ENCODE measurements around the gene IGDCC3.
"Not testable (repeated sequence)": the region's sequence is repeated elsewhere in the genome, so short reads cannot be mapped to it uniquely, and the experiment has no call there.

IGDCC3 gene

DNA sequence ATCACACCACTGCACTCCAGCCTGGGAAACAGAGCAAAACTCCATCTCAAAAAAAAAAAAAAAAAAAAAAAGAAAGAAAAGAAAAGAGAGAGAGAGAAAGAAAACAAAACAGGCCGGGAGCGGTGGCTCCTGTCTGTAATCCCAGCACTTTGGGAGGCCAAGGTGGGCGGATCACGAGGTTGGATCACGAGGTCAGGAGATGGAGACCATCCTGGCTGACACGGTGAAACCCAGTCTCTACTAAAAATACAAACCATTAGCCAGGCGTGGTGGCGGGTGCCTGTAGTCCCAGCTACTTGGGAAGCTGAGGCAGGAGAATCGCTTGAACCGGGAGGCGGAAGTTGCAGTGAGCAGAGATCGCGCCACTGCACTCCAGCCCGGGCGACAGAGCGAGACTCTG is 20.7 kb upstream of the IGDCC3 start:
- not testable (repeated sequence) for H3K36me3 Mint-ChIP-seq (ENCODE audit: low read depth); H3K4me1 Mint-ChIP-seq (ENCODE audit: low read depth); H3K4me3 Mint-ChIP-seq; DNase-seq; H3K27ac Mint-ChIP-seq; H3K9me3 Mint-ChIP-seq
- peaks cover 80% of the 10 kb centered on the region for H3K27me3 Mint-ChIP-seq

- no peak overlapping the region for H3K4me3 Mint-ChIP-seq
- no peaks in the 10 kb centered on the region for H3K36me3 Mint-ChIP-seq (ENCODE audit: low read depth)
- H3K4me1 Mint-ChIP-seq (ENCODE audit: low read depth): peaks cover 9% of the 10 kb centered on the region
- H3K27ac Mint-ChIP-seq: no peak overlapping the region
- H3K27me3 Mint-ChIP-seq: peaks cover 85% of the 10 kb centered on the region
- no peaks in the 10 kb centered on the region for H3K9me3 Mint-ChIP-seq
- DNase-seq: no peak
Measured at GRCh38 chr15:65396965-65397317, 19.1 kb upstream of the IGDCC3 start.

- Mint-ChIP-seq H3K4me1 (ENCODE audit: low read depth) (peaks cover 9% of the 10 kb centered on the region), H3K36me3 (ENCODE audit: low read depth) (no peaks in the 10 kb centered on the region), H3K27ac (no peak overlapping the region), H3K27me3 (peaks cover 83% of the 10 kb centered on the region), H3K4me3 (no peak overlapping the region), H3K9me3 (no peaks in the 10 kb centered on the region)
- no peak for DNase-seq
Measured at GRCh38 chr15:65396283-65396964, 18.6 kb upstream of the IGDCC3 start.

GRCh38 chr15:65395567-65396202 is 17.9 kb upstream of the IGDCC3 start:
- no peak for DNase-seq
- Mint-ChIP-seq H3K4me3 (no peak overlapping the region), H3K4me1 (ENCODE audit: low read depth) (peaks cover 9% of the 10 kb centered on the region), H3K36me3 (ENCODE audit: low read depth) (no peaks in the 10 kb centered on the region), H3K27ac (no peak overlapping the region), H3K9me3 (no peaks in the 10 kb centered on the region), H3K27me3 (peaks cover 76% of the 10 kb centered on the region)

DNA sequence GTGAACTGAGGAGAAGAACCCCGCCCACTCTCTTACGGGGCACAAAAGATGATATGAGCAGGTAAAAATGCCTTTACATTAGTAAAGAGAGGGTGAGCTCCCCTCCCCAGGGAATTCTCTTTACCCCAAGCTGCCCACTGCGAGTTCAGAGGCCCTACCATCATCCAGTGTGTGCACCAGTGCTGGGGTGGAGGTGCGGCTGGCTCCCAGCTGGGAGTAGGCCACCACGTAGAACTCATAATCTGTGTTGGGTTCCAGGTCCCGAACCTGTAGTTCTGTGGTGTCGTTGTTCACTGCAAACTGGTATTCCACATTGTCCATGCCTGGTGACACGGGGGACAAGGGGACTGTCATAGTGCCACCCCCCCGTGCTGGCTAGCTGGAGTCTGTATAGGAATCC is 17.1 kb upstream of the IGDCC3 start:
- Mint-ChIP-seq H3K4me1 (ENCODE audit: low read depth) (peaks cover 9% of the 10 kb centered on the region), H3K27me3 (peaks cover 72% of the 10 kb centered on the region), H3K36me3 (ENCODE audit: low read depth) (no peaks in the 10 kb centered on the region), H3K4me3 (no peak overlapping the region), H3K9me3 (no peaks in the 10 kb centered on the region), H3K27ac (no peak overlapping the region)
- no peak for DNase-seq

DNA sequence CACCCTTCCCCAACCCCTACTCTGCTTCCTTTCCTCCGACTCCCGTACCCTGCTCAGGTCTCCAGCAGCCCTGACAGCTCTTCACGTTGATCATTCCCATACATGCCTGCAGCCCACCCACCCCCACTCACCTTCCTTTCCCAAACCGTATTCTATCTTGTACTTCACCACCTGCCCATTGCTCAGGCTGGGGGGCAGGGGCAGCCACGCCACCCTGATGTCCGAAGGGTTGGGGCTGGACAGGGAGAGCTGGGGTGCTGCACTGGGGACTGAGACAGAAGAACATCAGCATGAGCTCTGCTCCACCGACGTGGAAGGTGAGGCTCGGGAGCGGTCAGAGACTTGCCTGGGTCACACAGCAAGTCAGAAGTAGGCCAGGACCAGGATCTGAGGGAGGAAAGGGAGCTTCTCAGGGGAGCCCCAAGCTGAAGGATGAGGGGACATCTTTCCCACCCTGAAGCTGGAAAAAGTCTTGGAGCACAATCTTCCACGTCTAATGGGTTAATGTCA is 16.5 kb upstream of the IGDCC3 start:
- Mint-ChIP-seq H3K4me1 (ENCODE audit: low read depth) (peaks cover 9% of the 10 kb centered on the region), H3K27me3 (peaks cover 68% of the 10 kb centered on the region), H3K36me3 (ENCODE audit: low read depth) (no peaks in the 10 kb centered on the region), H3K9me3 (no peaks in the 10 kb centered on the region), H3K4me3 (no peak overlapping the region), H3K27ac (no peak overlapping the region)
- no peak for DNase-seq

GRCh38 chr15:65393557-65393956 is 15.8 kb upstream of the IGDCC3 start:
- no peak overlapping the region for H3K4me3 Mint-ChIP-seq
- no peak overlapping the region for H3K27ac Mint-ChIP-seq
- peaks cover 9% of the 10 kb centered on the region for H3K4me1 Mint-ChIP-seq (ENCODE audit: low read depth)
- no peak for DNase-seq
- peaks cover 62% of the 10 kb centered on the region for H3K27me3 Mint-ChIP-seq
- H3K36me3 Mint-ChIP-seq (ENCODE audit: low read depth): no peaks in the 10 kb centered on the region
- H3K9me3 Mint-ChIP-seq: no peaks in the 10 kb centered on the region

- H3K27me3 Mint-ChIP-seq: peaks cover 59% of the 10 kb centered on the region
- H3K36me3 Mint-ChIP-seq (ENCODE audit: low read depth): no peaks in the 10 kb centered on the region
- H3K4me1 Mint-ChIP-seq (ENCODE audit: low read depth): peaks cover 9% of the 10 kb centered on the region
- no peaks in the 10 kb centered on the region for H3K9me3 Mint-ChIP-seq
- no peak overlapping the region for H3K27ac Mint-ChIP-seq
- no peak overlapping the region for H3K4me3 Mint-ChIP-seq
- DNase-seq: no peak
Measured at GRCh38 chr15:65393091-65393490, 15.3 kb upstream of the IGDCC3 start.

DNA sequence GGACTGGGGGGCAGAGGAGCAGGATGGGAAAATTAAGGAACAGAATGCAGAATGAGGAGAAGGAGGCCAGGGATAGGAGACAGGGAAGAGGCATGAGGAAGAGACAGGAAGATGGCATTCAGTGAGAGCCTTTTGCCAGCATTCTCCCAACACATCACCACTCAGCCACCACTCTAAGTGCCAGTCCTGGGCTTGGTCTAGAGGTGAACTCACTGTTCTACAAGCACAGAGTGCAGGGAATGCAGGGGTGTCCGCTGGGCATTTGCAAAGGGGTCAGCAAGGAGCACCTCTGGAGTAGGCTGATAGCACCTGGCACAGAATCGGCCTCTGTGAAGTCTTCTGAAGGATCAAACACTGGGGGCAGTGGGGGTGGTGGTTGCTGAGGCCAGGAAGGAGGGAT is 14.6 kb upstream of the IGDCC3 start:
- H3K27ac Mint-ChIP-seq: no peak overlapping the region
- H3K36me3 Mint-ChIP-seq (ENCODE audit: low read depth): no peaks in the 10 kb centered on the region
- H3K4me1 Mint-ChIP-seq (ENCODE audit: low read depth): peaks cover 9% of the 10 kb centered on the region
- no peak overlapping the region for H3K4me3 Mint-ChIP-seq
- no peaks in the 10 kb centered on the region for H3K9me3 Mint-ChIP-seq
- peaks cover 53% of the 10 kb centered on the region for H3K27me3 Mint-ChIP-seq
- DNase-seq: no peak

- Mint-ChIP-seq H3K4me1 (ENCODE audit: low read depth) (peaks cover 6% of the 10 kb centered on the region), H3K9me3 (no peaks in the 10 kb centered on the region), H3K27me3 (peaks cover 46% of the 10 kb centered on the region), H3K4me3 (no peak overlapping the region), H3K27ac (no peak overlapping the region), H3K36me3 (ENCODE audit: low read depth) (no peaks in the 10 kb centered on the region)
- no peak for DNase-seq
Measured at GRCh38 chr15:65391732-65392131, 13.9 kb upstream of the IGDCC3 start.

DNA sequence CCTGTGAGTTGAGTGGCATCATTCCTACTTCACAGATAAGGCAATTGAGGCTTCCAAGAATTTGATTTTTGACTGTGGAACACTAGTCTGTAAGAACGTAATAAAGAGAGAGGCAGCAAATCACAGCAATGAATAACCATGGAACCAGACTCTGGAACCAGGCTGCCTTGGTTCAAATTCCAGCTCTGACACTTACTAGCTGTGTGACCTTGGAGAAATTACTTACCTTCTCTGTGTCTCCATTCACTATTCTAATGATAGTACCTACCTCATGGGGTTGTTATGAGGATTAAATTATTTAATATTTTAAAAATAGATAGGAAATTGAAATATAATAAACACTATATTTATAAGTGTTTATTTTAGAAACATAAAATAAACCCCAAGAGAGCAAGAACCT is 12.6 kb upstream of the IGDCC3 start:
- Mint-ChIP-seq H3K9me3 (no peaks in the 10 kb centered on the region), H3K4me1 (ENCODE audit: low read depth) (peaks cover 1% of the 10 kb centered on the region), H3K27me3 (peaks cover 36% of the 10 kb centered on the region), H3K27ac (no peak overlapping the region), H3K36me3 (ENCODE audit: low read depth) (no peaks in the 10 kb centered on the region), H3K4me3 (no peak overlapping the region)
- no peak for DNase-seq

GRCh38 chr15:65389226-65389625 is 11.4 kb upstream of the IGDCC3 start:
- no peak overlapping the region for H3K4me3 Mint-ChIP-seq
- H3K27ac Mint-ChIP-seq: no peak overlapping the region
- peaks cover 12% of the 10 kb centered on the region for H3K4me1 Mint-ChIP-seq (ENCODE audit: low read depth)
- peaks cover 24% of the 10 kb centered on the region for H3K27me3 Mint-ChIP-seq
- DNase-seq: no peak
- H3K9me3 Mint-ChIP-seq: no peaks in the 10 kb centered on the region
- H3K36me3 Mint-ChIP-seq (ENCODE audit: low read depth): no peaks in the 10 kb centered on the region

DNA sequence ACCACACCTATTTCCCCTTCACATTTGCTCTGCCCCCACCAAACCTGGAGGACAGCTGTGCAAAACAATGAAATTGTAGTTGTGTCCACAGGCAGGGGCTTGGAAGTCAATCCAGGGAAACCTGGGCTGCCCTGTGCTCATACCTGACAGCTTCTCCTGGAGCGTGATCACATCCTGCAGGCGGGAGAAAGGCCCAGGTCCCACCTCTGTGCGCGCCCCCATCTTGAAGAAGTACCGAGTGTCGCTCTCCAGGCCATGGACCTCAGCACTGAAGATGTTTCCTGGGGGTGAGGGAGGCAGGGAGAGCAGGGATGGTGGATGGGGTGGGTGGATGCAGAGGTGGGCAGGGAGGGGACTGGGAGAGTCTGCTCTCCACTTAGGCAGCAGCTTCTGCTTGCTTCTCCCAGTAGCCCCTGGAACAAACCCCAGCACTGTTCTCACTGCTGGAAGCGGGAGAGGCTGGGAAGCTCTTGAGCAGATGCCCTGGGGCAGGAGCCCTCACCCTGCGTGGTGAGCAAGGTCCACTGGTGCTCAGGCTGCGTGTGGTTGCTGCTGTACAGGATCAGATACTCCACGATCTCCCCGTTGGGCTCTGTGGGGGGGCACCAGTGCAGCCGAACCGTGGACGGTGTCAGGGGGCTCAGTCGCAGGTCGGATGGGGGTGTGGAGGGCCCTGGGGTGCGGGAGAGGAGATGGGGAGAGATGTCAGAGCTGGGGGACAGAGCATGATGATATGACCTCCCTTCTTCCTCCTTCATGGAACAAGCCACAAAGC is 10.7 kb upstream of the IGDCC3 start:
- H3K4me3 Mint-ChIP-seq: no peak overlapping the region
- no peak overlapping the region for H3K27ac Mint-ChIP-seq
- H3K4me1 Mint-ChIP-seq (ENCODE audit: low read depth): peaks cover 13% of the 10 kb centered on the region
- DNase-seq: no peak
- no peaks in the 10 kb centered on the region for H3K36me3 Mint-ChIP-seq (ENCODE audit: low read depth)
- H3K27me3 Mint-ChIP-seq: peaks cover 17% of the 10 kb centered on the region
- H3K9me3 Mint-ChIP-seq: no peaks in the 10 kb centered on the region

- H3K4me3 Mint-ChIP-seq: no peak overlapping the region
- H3K4me1 Mint-ChIP-seq (ENCODE audit: low read depth): peaks cover 13% of the 10 kb centered on the region
- DNase-seq: no peak
- H3K36me3 Mint-ChIP-seq (ENCODE audit: low read depth): no peaks in the 10 kb centered on the region
- H3K27me3 Mint-ChIP-seq: peaks cover 3% of the 10 kb centered on the region
- H3K27ac Mint-ChIP-seq: no peak overlapping the region
- H3K9me3 Mint-ChIP-seq: no peaks in the 10 kb centered on the region
Measured at GRCh38 chr15:65386886-65387285, 9.1 kb upstream of the IGDCC3 start.

DNA sequence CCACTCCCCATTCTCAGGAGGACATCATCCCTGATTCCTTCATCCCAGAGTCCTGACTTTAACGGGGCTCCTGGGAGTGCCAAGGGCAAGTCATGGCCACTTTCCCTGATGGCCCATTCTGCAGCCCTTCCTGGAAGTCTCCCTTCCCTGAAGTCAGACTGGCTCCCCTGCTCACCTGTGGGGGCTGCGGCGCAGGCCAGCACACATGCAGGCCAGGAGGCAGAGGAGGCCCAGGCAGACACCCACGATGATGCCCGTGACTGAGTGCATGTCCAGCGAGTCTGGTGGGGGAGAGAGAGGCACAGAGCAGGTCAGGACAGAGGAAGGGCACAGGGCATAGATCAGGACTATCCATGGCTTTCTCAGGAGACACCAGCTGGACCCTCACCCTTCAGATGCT is 8.6 kb upstream of the IGDCC3 start:
- Mint-ChIP-seq H3K27ac (no peak overlapping the region), H3K9me3 (no peaks in the 10 kb centered on the region), H3K36me3 (ENCODE audit: low read depth) (no peaks in the 10 kb centered on the region), H3K4me3 (no peak overlapping the region), H3K4me1 (ENCODE audit: low read depth) (peaks cover 13% of the 10 kb centered on the region), H3K27me3 (peaks cover 3% of the 10 kb centered on the region)
- no peak for DNase-seq

All from activated T-cell treated with anti-CD3 and anti-CD28 coated beads, Interleukin-2, amount 50 U/mL, for 24 hours (primary cell).